Transverse colon (tissue), 3 donors: ENCODE measurements around the gene RABL6.

ENCODE experiments used
- POLR2A ChIP-seq: fragments of 450-650 bp; IDR thresholded peaks from one replicate; pipeline ENCODE4 v1.6.1; 2016; ENCODE audit warnings: antibody characterized with exemption, mild to moderate bottlenecking, moderate library complexity
- TF ChIP-seq, protein P1 (sequence below), 5 experiments: fragments of 200-600 bp in 3 of 5; fragments of 450-650 bp in 2 of 5; sonication (generic) in 3 of 5; IDR thresholded peaks; 1 replicate in 2 of 5; 2 replicates in 3 of 5; pipeline ENCODE4 v1.5.1; 2016 to 2017; ENCODE audit warnings: antibody characterized with exemption in 5 of 5, inconsistent platforms in 3 of 5, mild to moderate bottlenecking in 2 of 5, moderate library complexity in 1 of 5

- no peak for TF ChIP-seq POLR2A
- TF ChIP-seq, protein P1, sequence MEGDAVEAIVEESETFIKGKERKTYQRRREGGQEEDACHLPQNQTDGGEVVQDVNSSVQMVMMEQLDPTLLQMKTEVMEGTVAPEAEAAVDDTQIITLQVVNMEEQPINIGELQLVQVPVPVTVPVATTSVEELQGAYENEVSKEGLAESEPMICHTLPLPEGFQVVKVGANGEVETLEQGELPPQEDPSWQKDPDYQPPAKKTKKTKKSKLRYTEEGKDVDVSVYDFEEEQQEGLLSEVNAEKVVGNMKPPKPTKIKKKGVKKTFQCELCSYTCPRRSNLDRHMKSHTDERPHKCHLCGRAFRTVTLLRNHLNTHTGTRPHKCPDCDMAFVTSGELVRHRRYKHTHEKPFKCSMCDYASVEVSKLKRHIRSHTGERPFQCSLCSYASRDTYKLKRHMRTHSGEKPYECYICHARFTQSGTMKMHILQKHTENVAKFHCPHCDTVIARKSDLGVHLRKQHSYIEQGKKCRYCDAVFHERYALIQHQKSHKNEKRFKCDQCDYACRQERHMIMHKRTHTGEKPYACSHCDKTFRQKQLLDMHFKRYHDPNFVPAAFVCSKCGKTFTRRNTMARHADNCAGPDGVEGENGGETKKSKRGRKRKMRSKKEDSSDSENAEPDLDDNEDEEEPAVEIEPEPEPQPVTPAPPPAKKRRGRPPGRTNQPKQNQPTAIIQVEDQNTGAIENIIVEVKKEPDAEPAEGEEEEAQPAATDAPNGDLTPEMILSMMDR (IDR thresholded peaks at IDR 0.05), result no peak
Measured at GRCh38 chr9:136867480-136867879, 59.7 kb downstream of the RABL6 start.
